ENCODE data around the gene KPRP. TPM values are rescaled to one million over a fixed set of nuclear protein-coding genes. Genes with fewer than 3 reads are reported as not detected.

KPRP gene
- total RNA-seq, 4 donors from 2014 or later, result not detected

DNA sequence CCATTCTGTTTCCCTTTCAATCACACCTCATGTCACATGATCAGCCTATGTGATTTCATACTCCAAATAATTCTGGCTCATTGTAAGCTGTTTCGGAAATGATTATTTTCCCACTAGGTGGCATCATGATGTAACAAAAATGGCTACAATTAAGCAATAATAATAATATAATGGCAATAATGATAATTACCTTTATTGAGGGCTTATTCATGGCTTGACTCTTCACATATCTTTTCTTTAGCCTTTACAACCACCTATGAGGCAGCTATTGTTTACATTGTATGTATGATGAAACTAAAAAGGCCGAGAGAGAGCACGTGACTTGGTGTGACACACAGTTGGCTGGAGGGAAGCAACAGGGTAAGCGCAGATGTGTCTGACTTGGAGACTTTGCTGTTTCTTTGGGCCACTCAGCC, 12.5 kb upstream of the KPRP start:
- 69% methylated on average over 4 of the region's 4 CpGs for WGBS
- Histone ChIP-seq H3K36me3 (no peaks in the 10 kb centered on the region), H3K27me3 (no peaks in the 10 kb centered on the region), H3K9me3 (no peaks in the 10 kb centered on the region), H3K4me3 (no peak overlapping the region), H3K4me1 (no peaks in the 10 kb centered on the region), H3K27ac (replicated peaks in 1 of 4) (no peak overlapping the region)
- TF ChIP-seq POLR2AphosphoS5 (IDR thresholded peaks at IDR 0.05) (no peak), POLR2A (IDR thresholded peaks at IDR 0.05; ENCODE audit: low read depth) (no peak), EP300 (IDR thresholded peaks at IDR 0.05) (no peak)
- TF ChIP-seq, protein P1, sequence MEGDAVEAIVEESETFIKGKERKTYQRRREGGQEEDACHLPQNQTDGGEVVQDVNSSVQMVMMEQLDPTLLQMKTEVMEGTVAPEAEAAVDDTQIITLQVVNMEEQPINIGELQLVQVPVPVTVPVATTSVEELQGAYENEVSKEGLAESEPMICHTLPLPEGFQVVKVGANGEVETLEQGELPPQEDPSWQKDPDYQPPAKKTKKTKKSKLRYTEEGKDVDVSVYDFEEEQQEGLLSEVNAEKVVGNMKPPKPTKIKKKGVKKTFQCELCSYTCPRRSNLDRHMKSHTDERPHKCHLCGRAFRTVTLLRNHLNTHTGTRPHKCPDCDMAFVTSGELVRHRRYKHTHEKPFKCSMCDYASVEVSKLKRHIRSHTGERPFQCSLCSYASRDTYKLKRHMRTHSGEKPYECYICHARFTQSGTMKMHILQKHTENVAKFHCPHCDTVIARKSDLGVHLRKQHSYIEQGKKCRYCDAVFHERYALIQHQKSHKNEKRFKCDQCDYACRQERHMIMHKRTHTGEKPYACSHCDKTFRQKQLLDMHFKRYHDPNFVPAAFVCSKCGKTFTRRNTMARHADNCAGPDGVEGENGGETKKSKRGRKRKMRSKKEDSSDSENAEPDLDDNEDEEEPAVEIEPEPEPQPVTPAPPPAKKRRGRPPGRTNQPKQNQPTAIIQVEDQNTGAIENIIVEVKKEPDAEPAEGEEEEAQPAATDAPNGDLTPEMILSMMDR (IDR thresholded peaks at IDR 0.05), result no peak
- no peak for DNase-seq (ENCODE audit: extremely low spot score)
- intact Hi-C loops (cut with DNase I), result no loop called here

DNA sequence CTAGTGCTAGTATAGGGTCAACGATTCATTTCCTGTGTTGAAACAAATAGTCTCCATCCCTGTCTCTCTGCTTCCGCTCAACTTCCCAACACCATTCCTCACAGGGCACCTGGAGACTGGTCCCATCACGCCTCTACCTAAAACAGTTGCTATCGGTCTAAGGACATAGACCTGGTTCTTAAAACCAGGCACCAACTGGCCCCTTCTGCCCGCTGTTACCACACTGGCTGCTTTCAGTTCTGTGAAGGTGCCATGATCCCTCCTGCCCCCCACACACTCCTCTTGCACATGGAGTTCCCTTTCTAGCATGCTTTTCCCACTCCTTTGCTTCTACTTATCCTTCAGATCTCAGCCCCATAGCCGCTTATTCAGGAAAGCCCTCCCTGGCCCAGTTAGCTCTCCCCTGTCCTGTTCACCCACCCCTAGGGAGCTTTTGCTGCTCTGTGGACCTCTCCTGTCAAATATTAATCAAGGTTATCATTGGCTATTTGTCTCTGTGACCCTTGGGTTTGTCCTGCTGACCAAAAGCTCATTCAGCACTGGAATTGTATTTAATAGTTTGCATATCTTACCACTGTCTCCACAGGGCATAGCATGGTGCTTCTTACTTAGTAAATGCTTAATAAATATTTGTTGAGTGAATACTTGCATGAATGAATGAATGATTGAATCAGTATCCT, 11.9 kb upstream of the KPRP start:
- H3K27me3 ChIP-seq, result no peaks in the 10 kb centered on the region
- H3K27ac ChIP-seq (replicated peaks in 1 of 4), result no peak overlapping the region
- no peaks in the 10 kb centered on the region for H3K9me3 ChIP-seq
- WGBS, result 81% methylated on average over 6 of the region's 6 CpGs
- intact Hi-C loops (cut with DNase I), result no loop called here
- TF ChIP-seq, protein P1 (IDR thresholded peaks at IDR 0.05), result no peak
- no peak for TF ChIP-seq POLR2AphosphoS5 (IDR thresholded peaks at IDR 0.05)
- TF ChIP-seq EP300 (IDR thresholded peaks at IDR 0.05), result no peak
- TF ChIP-seq POLR2A (IDR thresholded peaks at IDR 0.05; ENCODE audit: low read depth), result no peak
- no peak for DNase-seq (ENCODE audit: extremely low spot score)
- no peaks in the 10 kb centered on the region for H3K4me1 ChIP-seq
- no peaks in the 10 kb centered on the region for H3K36me3 ChIP-seq
- no peak overlapping the region for H3K4me3 ChIP-seq

DNA sequence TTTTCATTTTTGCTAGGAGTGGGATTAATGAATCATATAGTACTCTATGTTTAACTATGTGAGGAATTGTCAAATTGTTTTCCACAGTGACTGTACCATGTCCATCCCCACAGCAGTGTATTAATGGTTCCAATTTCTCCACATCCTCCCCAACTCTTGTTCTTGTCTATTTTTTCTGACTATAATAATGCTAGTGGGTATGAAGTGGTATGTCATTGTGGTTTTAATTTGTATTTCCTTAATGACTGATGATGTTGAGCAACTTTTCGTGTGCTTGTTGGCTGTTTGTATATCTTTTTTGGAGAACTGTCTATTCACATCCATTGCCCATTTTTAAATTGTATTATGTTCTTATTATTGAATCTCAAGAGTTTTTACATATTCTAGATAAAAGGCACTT, 10.0 kb upstream of the KPRP start:
- intact Hi-C loops (cut with DNase I), result no loop called here
- H3K36me3 ChIP-seq, result no peaks in the 10 kb centered on the region
- DNase-seq (ENCODE audit: extremely low spot score), result no peak
- H3K27me3 ChIP-seq, result no peaks in the 10 kb centered on the region
- no peaks in the 10 kb centered on the region for H3K9me3 ChIP-seq
- no peak overlapping the region for H3K27ac ChIP-seq (replicated peaks in 1 of 4)
- 44% methylated on average over 1 of the region's 1 CpG for WGBS
- H3K4me1 ChIP-seq, result no peaks in the 10 kb centered on the region
- TF ChIP-seq, protein P1 (IDR thresholded peaks at IDR 0.05), result no peak
- TF ChIP-seq POLR2AphosphoS5 (IDR thresholded peaks at IDR 0.05) (no peak), POLR2A (IDR thresholded peaks at IDR 0.05; ENCODE audit: low read depth) (no peak), EP300 (IDR thresholded peaks at IDR 0.05) (no peak)
- H3K4me3 ChIP-seq, result no peak overlapping the region

DNA sequence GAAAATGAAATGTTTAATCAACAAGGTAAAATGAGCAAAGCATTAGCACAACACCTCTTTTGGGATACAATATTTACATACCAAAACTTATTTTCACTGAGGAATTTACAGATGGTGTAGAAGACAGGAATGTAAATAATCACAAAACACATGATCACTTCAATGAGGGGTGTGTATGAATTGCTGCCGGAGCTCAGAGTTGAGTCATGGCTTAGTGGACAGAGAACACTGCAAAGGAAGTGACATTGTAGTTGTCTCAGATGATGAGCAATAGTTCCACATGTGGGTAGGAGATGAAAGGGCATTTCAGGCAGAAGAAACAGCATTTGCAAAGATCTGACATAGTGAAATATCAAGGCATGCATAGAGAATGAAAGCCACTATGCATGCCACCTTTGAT, 5.6 kb upstream of the KPRP start:
- no peaks in the 10 kb centered on the region for H3K36me3 ChIP-seq
- no peaks in the 10 kb centered on the region for H3K9me3 ChIP-seq
- H3K4me3 ChIP-seq, result no peak overlapping the region
- no peaks in the 10 kb centered on the region for H3K4me1 ChIP-seq
- 25% methylated on average over 1 of the region's 1 CpG for whole genome bisulfite sequencing
- H3K27me3 ChIP-seq, result peaks cover 0 to 3% (median 0%) of the 10 kb centered on the region in 4 donors
- intact Hi-C loops (cut with DNase I), result no loop called here
- TF ChIP-seq POLR2AphosphoS5 (IDR thresholded peaks at IDR 0.05) (no peak), POLR2A (IDR thresholded peaks at IDR 0.05; ENCODE audit: low read depth) (no peak), EP300 (IDR thresholded peaks at IDR 0.05) (no peak)
- TF ChIP-seq, protein P1 (IDR thresholded peaks at IDR 0.05), result no peak
- no peak for DNase-seq (ENCODE audit: extremely low spot score)
- H3K27ac ChIP-seq (replicated peaks in 1 of 4), result no peak overlapping the region

DNA sequence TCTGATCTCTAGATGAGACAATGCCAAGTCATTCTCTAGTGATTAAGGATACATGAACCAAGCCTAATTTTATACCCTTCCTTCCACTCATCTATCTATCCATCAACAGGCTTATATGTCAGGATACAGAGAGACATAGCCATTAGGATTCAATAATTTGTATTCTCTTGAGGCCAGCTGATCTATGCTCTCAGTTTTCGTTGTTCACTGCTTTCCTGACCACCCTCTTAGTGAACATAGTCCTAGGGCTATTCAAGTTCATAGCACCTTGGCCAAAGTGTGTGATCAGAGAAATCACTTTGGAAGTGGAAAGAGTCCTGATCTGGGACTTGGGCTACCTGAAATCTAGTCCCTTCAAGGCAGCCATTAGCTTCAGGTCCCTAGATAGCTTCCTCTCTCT, 4.2 kb upstream of the KPRP start:
- H3K4me3 ChIP-seq, result no peak overlapping the region
- no peaks in the 10 kb centered on the region for H3K4me1 ChIP-seq
- H3K27ac ChIP-seq (replicated peaks in 1 of 4), result no peak overlapping the region
- peaks cover 0 to 3% (median 0%) of the 10 kb centered on the region in 4 donors for H3K27me3 ChIP-seq
- WGBS, result 50% methylated on average over 1 of the region's 1 CpG
- H3K36me3 ChIP-seq, result no peaks in the 10 kb centered on the region
- DNase-seq (ENCODE audit: extremely low spot score), result no peak
- H3K9me3 ChIP-seq, result no peaks in the 10 kb centered on the region
- no peak for TF ChIP-seq POLR2A (IDR thresholded peaks at IDR 0.05; ENCODE audit: low read depth)
- intact Hi-C loops (cut with DNase I), result no loop called here

Data from esophagus muscularis mucosa (tissue), 4 donors.